ENCODE results near the gene NDUFS6. TPM values are rescaled to one million over a fixed set of nuclear protein-coding genes. Genes with fewer than 3 reads are reported as not detected.

Gene NDUFS6
- total and polyA plus RNA-seq, 2 of the 4 experiments (the other 2 are of a cell fraction): 10.4 to 69.0 TPM

DNA sequence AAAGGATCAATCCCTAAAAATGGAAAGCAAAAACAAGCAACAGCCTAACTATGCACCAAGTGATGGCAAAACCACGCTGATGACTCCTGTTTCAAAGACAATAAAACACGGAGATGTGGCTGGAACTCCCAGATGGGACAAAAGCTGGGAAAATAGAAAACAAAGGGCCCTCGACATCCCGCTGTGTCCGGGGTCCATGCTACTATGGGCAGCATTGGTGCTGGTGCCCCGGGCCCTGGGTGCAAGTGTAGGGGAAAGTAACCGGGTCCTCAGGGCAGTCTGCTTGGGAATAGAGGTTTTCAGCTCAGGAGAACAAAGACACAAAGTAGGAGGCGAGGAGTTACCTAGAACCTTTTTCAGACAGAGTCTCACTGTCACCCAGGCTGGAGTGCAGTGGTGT lies 47.7 kb upstream of the NDUFS6 start:
- intact Hi-C loops (cut with micrococcal nuclease): no loop called here
- DNase-seq: no peak
- TF ChIP-seq POLR2A (IDR thresholded peaks at IDR 0.05; ENCODE audit: low read depth, low read length): no peak
- no peak for TF ChIP-seq RAD21 (IDR thresholded peaks at IDR 0.05; ENCODE audit: low read length)
- TF ChIP-seq USF2 (IDR thresholded peaks at IDR 0.05; ENCODE audit: low read depth, low read length): no peak
- TF ChIP-seq SMC3 (IDR thresholded peaks at IDR 0.05; ENCODE audit: low read depth, low read length): no peak
- TF ChIP-seq CTCF (conservative IDR thresholded peaks at IDR 0.05; ENCODE audit: low read depth, low read length): no peak

More for the DNA sequence above, 47.7 kb upstream of the NDUFS6 start:
- in situ Hi-C loops (cut with MboI; ENCODE audit: low sequenced_read_pairs): no loop called here
- Histone ChIP-seq H3K9me1 (ENCODE audit: insufficient read depth, low read length) (no peaks in the 10 kb centered on the region), H4K5ac (ENCODE audit: low read depth, low read length) (no peak overlapping the region), H3K56ac (ENCODE audit: extremely low read depth, insufficient read depth, low read length) (no peak overlapping the region), H2AK5ac (ENCODE audit: low read depth, low read length) (no peak overlapping the region), H4K20me1 (ENCODE audit: insufficient read depth, low read length) (no peaks in the 10 kb centered on the region; the same call in 1 of the 2 replicates), H3K18ac (ENCODE audit: low read depth, low read length) (no peak overlapping the region), H2BK5ac (ENCODE audit: low read depth, low read length, poor library complexity, severe bottlenecking) (no peak overlapping the region), H2AK9ac (replicated peaks; ENCODE audit: low read depth, low read length, poor library complexity) (no peak overlapping the region), H4K91ac (ENCODE audit: insufficient read depth, low read depth, low read length) (no peak overlapping the region), H3K79me1 (ENCODE audit: low read depth in 1 of 2, low read length in 2 of 2) (no peaks in the 10 kb centered on the region), H3K36me3 (ENCODE audit: control insufficient read depth, insufficient read depth, low read length) (no peaks in the 10 kb centered on the region), H3K4me2 (ENCODE audit: low read depth, low read length) (no peak overlapping the region), H3K23ac (ENCODE audit: low read depth, low read length) (no peak overlapping the region), H3K9me3 (ENCODE audit: control insufficient read depth, insufficient read depth, low read length) (no peaks in the 10 kb centered on the region; the same call in 1 of the 2 replicates), H3K4ac (ENCODE audit: low read depth, low read length) (no peak overlapping the region), H3K27me3 (ENCODE audit: control insufficient read depth, insufficient read depth, low read length) (peaks cover 13% of the 10 kb centered on the region; the same call in 1 of the 2 replicates), H4K8ac (ENCODE audit: low read depth in 2 of 2, low read length in 2 of 2) (no peak overlapping the region), H2AFZ (replicated peaks; ENCODE audit: low read length, poor library complexity) (no peak overlapping the region), H2BK20ac (ENCODE audit: low read depth, low read length) (no peak overlapping the region), H3K4me1 (ENCODE audit: control insufficient read depth, insufficient read depth, low read length) (no peaks in the 10 kb centered on the region), H3K27ac (ENCODE audit: insufficient read depth, low read length) (no peak overlapping the region), H3K9ac (ENCODE audit: low read depth, low read length) (no peak overlapping the region), H2BK15ac (ENCODE audit: low read depth, low read length) (no peak overlapping the region), H3K14ac (replicated peaks; ENCODE audit: low read depth, low read length) (no peak overlapping the region), H3K4me3 (ENCODE audit: insufficient read depth, low read depth, low read length) (no peak overlapping the region), H2BK120ac (ENCODE audit: low read depth, low read length) (no peak overlapping the region)
- ATAC-seq (ENCODE audit: low read depth): no peak
- ChIA-PET POLR2A (ENCODE audit: unreplicated experiment) (no interaction called here), CTCF (no interaction called here)
- dilution Hi-C loops (cut with HindIII; ENCODE audit: low sequenced_read_pairs, unreplicated experiment): no loop called here
- 25% methylated on average over 2 of the region's 8 CpGs; no CpG with 5 or more reads in 1 of the 2 experiments for WGBS, 2 experiments (ENCODE audit: extremely low coverage in 2 of 2, insufficient read length in 1 of 2)
- BruUV-seq (replicated peaks): no TSS peak

All from IMR-90 (cell line).